ENCODE data around the gene TMEM89. TPM values are rescaled to one million over a fixed set of nuclear protein-coding genes. Genes with fewer than 3 reads are reported as not detected.

Gene TMEM89
- total and polyA plus RNA-seq, 7 donors, result not detected

DNA sequence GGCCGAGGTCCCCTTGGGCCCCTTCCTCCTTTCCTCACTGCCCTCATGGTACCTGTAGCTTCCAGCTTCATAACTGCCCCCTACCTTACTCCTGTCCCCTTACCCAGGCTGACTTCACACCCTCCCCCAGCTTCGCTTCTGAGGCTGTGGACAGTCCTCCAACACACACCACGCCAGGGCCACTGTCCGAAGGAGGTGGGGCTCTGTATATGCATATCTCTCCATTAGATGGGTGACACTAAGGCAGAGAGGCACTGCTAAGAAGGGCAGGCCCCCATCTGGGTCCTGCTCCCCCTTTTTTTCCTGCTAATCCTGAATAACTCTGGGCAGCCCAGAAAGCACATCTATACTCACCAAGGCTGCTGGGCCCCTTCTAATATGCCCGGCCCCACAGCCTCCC lies 25.4 kb downstream of the TMEM89 start:
- ATAC-seq, result no peak
- peak overlapping the region; percentile 94 for H3K27ac ChIP-seq
- no peak for DNase-seq
- TF ChIP-seq, protein P1, sequence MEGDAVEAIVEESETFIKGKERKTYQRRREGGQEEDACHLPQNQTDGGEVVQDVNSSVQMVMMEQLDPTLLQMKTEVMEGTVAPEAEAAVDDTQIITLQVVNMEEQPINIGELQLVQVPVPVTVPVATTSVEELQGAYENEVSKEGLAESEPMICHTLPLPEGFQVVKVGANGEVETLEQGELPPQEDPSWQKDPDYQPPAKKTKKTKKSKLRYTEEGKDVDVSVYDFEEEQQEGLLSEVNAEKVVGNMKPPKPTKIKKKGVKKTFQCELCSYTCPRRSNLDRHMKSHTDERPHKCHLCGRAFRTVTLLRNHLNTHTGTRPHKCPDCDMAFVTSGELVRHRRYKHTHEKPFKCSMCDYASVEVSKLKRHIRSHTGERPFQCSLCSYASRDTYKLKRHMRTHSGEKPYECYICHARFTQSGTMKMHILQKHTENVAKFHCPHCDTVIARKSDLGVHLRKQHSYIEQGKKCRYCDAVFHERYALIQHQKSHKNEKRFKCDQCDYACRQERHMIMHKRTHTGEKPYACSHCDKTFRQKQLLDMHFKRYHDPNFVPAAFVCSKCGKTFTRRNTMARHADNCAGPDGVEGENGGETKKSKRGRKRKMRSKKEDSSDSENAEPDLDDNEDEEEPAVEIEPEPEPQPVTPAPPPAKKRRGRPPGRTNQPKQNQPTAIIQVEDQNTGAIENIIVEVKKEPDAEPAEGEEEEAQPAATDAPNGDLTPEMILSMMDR (IDR thresholded peaks at IDR 0.05), result no peak
- no peak overlapping the region for H3K4me3 ChIP-seq
- H3K36me3 ChIP-seq (ENCODE audit: insufficient read depth in 1 of 2, low read depth in 1 of 2), result peaks cover 11 to 27% of the 10 kb centered on the region in 2 donors
- 71 to 82% (median 71%) methylated on average over 5 of the region's 5 CpGs for WGBS, 3 donors
- intact Hi-C loops (cut with DNase I), result no loop called here
- no peaks in the 10 kb centered on the region for H3K27me3 ChIP-seq (ENCODE audit: insufficient read depth in 3 of 3, low read length in 2 of 3)
- H3K9me3 ChIP-seq, result no peaks in the 10 kb centered on the region
- H3K4me1 ChIP-seq, result peaks cover 67% of the 10 kb centered on the region

DNA sequence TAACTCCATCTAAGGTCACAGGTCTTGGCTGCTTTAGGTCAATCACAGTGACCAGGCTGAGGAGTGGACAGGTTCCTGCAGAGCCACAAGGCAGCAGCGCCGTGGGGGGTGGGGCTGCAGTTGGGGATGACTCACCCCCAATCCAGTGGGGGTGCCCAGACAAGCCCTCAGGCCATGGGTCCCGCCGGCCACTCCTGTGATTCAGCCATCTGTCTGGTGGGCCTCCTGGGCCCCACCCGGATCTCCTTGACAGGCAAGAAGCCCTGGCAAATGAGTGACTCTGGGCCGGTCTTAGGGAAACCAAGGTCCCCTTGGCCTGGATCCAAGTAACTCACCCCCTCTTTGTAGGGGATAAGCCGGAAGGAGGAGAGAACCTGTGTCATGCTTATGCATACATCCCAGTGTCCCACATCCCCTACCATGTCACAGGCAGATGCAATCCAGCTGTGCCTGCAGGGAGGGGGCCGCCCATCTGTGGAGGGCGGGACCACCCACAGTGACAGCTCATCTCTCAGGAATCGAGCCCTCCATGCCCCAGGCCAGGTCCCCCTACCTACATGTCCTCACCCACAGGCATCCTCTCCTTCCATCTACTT lies 25.9 kb downstream of the TMEM89 start:
- intact Hi-C loops (cut with DNase I), result no loop called here
- H3K27ac ChIP-seq, result peak overlapping the region; percentile 94
- no peaks in the 10 kb centered on the region for H3K27me3 ChIP-seq (ENCODE audit: insufficient read depth in 3 of 3, low read length in 2 of 3)
- WGBS, 3 donors, result 20 to 39% (median 22%) methylated on average over 10 of the region's 10 CpGs
- peaks cover 6 to 21% of the 10 kb centered on the region in 2 donors for H3K36me3 ChIP-seq (ENCODE audit: insufficient read depth in 1 of 2, low read depth in 1 of 2)
- TF ChIP-seq, protein P1 (IDR thresholded peaks at IDR 0.05), result no peak
- ATAC-seq (peak; percentile 21 to 70 (median 38)), DNase-seq (peak; percentile 67 to 85)
- no peaks in the 10 kb centered on the region for H3K9me3 ChIP-seq
- peak overlapping the region; percentile 61 for H3K4me3 ChIP-seq
- peaks cover 62% of the 10 kb centered on the region for H3K4me1 ChIP-seq

DNA sequence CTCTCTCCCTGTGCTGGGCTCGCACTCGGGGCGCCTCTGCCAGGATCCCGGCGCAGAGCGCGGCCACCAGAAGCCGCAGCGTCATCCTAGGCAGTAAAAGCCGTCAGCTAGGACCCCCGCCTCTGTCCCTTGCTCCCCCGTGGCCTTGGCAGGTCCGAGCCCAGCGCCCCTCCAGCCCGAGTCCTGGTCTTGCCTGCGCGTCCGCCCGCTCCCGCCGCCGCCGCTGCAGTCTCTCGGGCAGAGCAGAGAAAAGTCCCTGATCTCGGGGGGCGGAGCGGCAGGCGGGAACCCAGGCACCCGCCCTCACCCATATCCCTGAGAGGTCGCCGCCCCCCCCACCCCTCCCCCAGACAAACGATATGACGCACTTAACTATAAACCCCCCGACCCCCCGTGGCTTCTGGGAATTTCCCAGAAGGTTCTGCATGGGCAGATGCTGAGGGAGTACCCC lies 26.5 kb downstream of the TMEM89 start, which contains the start of gene COL7A1:
Gene COL7A1 (minus strand): TSS at position 255 of the 451 bp plus-strand sequence. CDS start 170 bp downstream, at position 85.
- no peaks in the 10 kb centered on the region for H3K27me3 ChIP-seq (ENCODE audit: insufficient read depth in 3 of 3, low read length in 2 of 3)
- peaks cover 5 to 16% of the 10 kb centered on the region in 2 donors for H3K36me3 ChIP-seq (ENCODE audit: insufficient read depth in 1 of 2, low read depth in 1 of 2)
- peak within 1 kb of the TSS; percentile 94 for H3K27ac ChIP-seq
- WGBS, 3 donors, result 1 to 3% (median 3%) methylated on average over 19 to 35 of the region's 35 CpGs
- peaks cover 57% of the 10 kb centered on the region for H3K4me1 ChIP-seq
- no peak for DNase-seq
- intact Hi-C loops (cut with DNase I), result no loop called here
- ATAC-seq, result peak in 1 of 4 donors; percentile 5
- peak within 1 kb of the TSS; percentile 61 for H3K4me3 ChIP-seq
- TF ChIP-seq, protein P1 (IDR thresholded peaks at IDR 0.05), result no peak
- H3K9me3 ChIP-seq, result no peaks in the 10 kb centered on the region

DNA sequence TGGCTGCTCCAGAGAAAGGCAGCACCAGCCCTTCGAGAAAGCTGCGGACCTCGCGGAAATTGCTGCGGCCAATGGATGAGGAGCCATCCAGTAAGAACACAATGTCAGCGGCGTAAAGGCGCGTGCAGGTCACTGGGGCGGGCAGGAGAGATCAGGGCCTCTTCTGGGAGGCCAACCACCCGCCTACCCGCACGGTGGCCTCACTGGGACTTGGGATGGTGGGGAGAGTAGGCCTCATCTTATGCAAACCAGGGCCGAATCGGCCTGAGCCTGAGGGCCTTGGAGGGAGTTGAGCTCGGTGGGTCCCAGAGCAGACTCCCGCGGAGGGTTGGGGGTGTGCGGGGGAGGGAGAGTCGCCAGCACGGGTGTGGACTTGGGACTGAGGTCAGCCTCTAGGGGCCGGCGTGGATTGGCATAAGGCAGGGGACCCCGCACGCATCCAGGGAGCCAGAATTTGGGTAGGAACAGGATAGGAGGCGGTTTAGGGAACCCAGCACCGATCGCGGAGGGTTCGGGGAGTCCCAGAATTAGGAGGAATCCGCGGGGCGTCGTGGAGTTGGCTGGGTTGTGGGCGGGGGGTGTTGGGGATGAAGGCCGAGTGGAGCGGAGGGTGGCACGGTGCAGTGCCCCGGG lies 27.0 kb downstream of the TMEM89 start:
- Histone ChIP-seq H3K27me3 (ENCODE audit: insufficient read depth in 3 of 3, low read length in 2 of 3) (no peaks in the 10 kb centered on the region), H3K36me3 (ENCODE audit: insufficient read depth in 1 of 2, low read depth in 1 of 2) (peaks cover 5 to 10% of the 10 kb centered on the region in 2 donors), H3K9me3 (no peaks in the 10 kb centered on the region), H3K4me3 (peak overlapping the region; percentile 61), H3K4me1 (peaks cover 51% of the 10 kb centered on the region), H3K27ac (no peak overlapping the region)
- WGBS, 3 donors, result 33 to 51% (median 42%) methylated on average over 33 to 39 of the region's 39 CpGs
- intact Hi-C loops (cut with DNase I), result no loop called here
- DNase-seq, result no peak
- TF ChIP-seq, protein P1 (IDR thresholded peaks at IDR 0.05), result no peak
- no peak for ATAC-seq

Measured in psoas muscle (tissue), 8 donors.